GM21447 (cell line): ENCODE data around the gene MTIF2.
"Not testable (repeated sequence)": the region's sequence is repeated elsewhere in the genome, so short reads cannot be mapped to it uniquely, and the experiment has no call there.

Source experiments
- ATAC-seq: cut with Tn5 transposase; IDR thresholded peaks from one replicate; pipeline ENCODE4 v1.9.1; 2021; ENCODE audit not compliant: unreplicated experiment

Gene MTIF2

GRCh38 chr2:55200416-55200815 lies 68.6 kb downstream of the MTIF2 start:
- ATAC-seq: no peak

GRCh38 chr2:55196526-55196925 lies 72.5 kb downstream of the MTIF2 start:
- no peak for ATAC-seq

GRCh38 chr2:55191888-55192287 lies 77.1 kb downstream of the MTIF2 start:
- not testable (repeated sequence) for ATAC-seq

GRCh38 chr2:55186837-55187236 lies 82.2 kb downstream of the MTIF2 start:
- not testable (repeated sequence) for ATAC-seq
